PC-3 (cell line): ENCODE results near the gene RGS13. TPM values are rescaled to one million over a fixed set of nuclear protein-coding genes. Genes with fewer than 3 reads are reported as not detected.

Source experiments
- ATAC-seq: fragments of 200-7000 bp; cut with Tn5 transposase; 2 replicates; pipeline ENCODE4 v1.9.1; 2020; ENCODE audit warnings: mild to moderate bottlenecking, moderate library complexity
- BruUV-seq: library from RNA; stranded (reverse); fragments of 400-500 nt; replicated peaks from 2 replicates; lab custom pipeline; 2021; lab: Mats Ljungman, UMichigan
- CTCF ChIA-PET: fragments of 300-600 bp; sonication (Branson Sonifier 250); formaldehyde crosslinking; loops from one replicate; lab custom pipeline; 2022; ENCODE audit warnings: antibody characterized with exemption; lab: Charles Lee
- POLR2A ChIA-PET: fragments of 300-600 bp; sonication (Branson Sonifier 250); formaldehyde crosslinking; loops from one replicate; lab custom pipeline; 2022; ENCODE audit warnings: antibody characterized with exemption; ENCODE audit not compliant: unreplicated experiment; lab: Charles Lee
- DNase-seq: peaks from one replicate; pipeline ENCODE4 v3.0.0-alpha.2; 2015
- H2AFZ ChIP-seq: fragments of 300-600 bp; sonication (generic); 2 replicates; pipeline ENCODE4 v1.6.0; 2016; ENCODE audit warnings: antibody characterized with exemption, low read length
- H3F3A ChIP-seq: fragments of 300-600 bp; sonication (generic); one replicate; pipeline ENCODE4 v1.6.0; 2017; ENCODE audit warnings: antibody characterized with exemption, low read length, control low read depth, mild to moderate bottlenecking; ENCODE audit not compliant: unreplicated experiment
- H3K27ac ChIP-seq: fragments of 300-600 bp; sonication (generic); 2 replicates; pipeline ENCODE4 v1.5.1; 2016; ENCODE audit warnings: mild to moderate bottlenecking, low read length
- H3K27me3 ChIP-seq: fragments of 300-600 bp; sonication (generic); 2 replicates; pipeline ENCODE4 v1.6.1; 2016; ENCODE audit warnings: low read length, mixed read lengths
- H3K36me3 ChIP-seq: fragments of 300-600 bp; sonication (generic); 2 replicates; pipeline ENCODE4 v1.6.1; 2016; ENCODE audit warnings: low read depth, mixed run types, low read length, mixed read lengths
- H3K4me1 ChIP-seq: fragments of 300-600 bp; sonication (generic); 2 replicates; pipeline ENCODE4 v1.5.1; 2016; ENCODE audit warnings: low read length; ENCODE audit not compliant: insufficient read depth
- H3K4me2 ChIP-seq: fragments of 300-600 bp; sonication (generic); 2 replicates; pipeline ENCODE4 v1.6.0; 2016; ENCODE audit warnings: low read length
- H3K4me3 ChIP-seq: fragments of 300-600 bp; sonication (generic); 2 replicates; pipeline ENCODE4 v1.5.1; 2016; ENCODE audit warnings: mild to moderate bottlenecking, low read length, mixed read lengths
- H3K79me2 ChIP-seq: fragments of 300-600 bp; sonication (generic); 2 replicates; pipeline ENCODE4 v1.6.1; 2017; ENCODE audit warnings: low read length, mixed read lengths
- H3K9ac ChIP-seq: fragments of 300-600 bp; sonication (generic); 2 replicates; pipeline ENCODE4 v1.6.0; 2016; ENCODE audit warnings: mild to moderate bottlenecking, low read length
- H3K9me2 ChIP-seq: fragments of 300-600 bp; sonication (generic); replicated peaks from 2 replicates; pipeline ENCODE4 v1.6.1; 2016; ENCODE audit warnings: mixed run types, low read length, mixed read lengths
- H3K9me3 ChIP-seq: fragments of 300-600 bp; sonication (generic); 2 replicates; pipeline ENCODE4 v1.6.1; 2016; ENCODE audit warnings: low read length, mixed read lengths
- H4K20me1 ChIP-seq: fragments of 300-600 bp; sonication (generic); 2 replicates; pipeline ENCODE4 v1.6.1; 2016; ENCODE audit warnings: low read length, mixed read lengths
- EZH2 ChIP-seq: fragments of 300-600 bp; sonication (generic); IDR thresholded peaks from one replicate; pipeline ENCODE4 v1.6.1; 2017; ENCODE audit warnings: antibody characterized with exemption, mild to moderate bottlenecking, low read length; ENCODE audit not compliant: unreplicated experiment
- EZH2phosphoT487 ChIP-seq: fragments of 300-600 bp; sonication (generic); IDR thresholded peaks from 2 replicates; pipeline ENCODE4 v1.6.1; 2018; ENCODE audit warnings: mild to moderate bottlenecking, antibody characterized with exemption, low read length, borderline replicate concordance
- intact Hi-C: fragments of 100-400 bp; cut with micrococcal nuclease; formaldehyde crosslinking; loops from 2 replicates; pipeline ENCODE4 v1.9.0; 2023
- total RNA-seq: library from RNA; depleted of rRNA; stranded (reverse); fragments of >200 nt; gene quantifications from 2 replicates; pipeline ENCODE4 v1.2.3, GENCODE V29; 2014
- TF ChIP-seq, protein P1 (sequence below): fragments of 300-600 bp; sonication (generic); conservative IDR thresholded peaks from 2 replicates; pipeline ENCODE4 v1.5.1; 2017; ENCODE audit warnings: antibody characterized with exemption, low read depth, mild to moderate bottlenecking, low read length

Gene RGS13
- total RNA-seq, 1 experiment from 2014 or later, result 0.22 TPM

DNA sequence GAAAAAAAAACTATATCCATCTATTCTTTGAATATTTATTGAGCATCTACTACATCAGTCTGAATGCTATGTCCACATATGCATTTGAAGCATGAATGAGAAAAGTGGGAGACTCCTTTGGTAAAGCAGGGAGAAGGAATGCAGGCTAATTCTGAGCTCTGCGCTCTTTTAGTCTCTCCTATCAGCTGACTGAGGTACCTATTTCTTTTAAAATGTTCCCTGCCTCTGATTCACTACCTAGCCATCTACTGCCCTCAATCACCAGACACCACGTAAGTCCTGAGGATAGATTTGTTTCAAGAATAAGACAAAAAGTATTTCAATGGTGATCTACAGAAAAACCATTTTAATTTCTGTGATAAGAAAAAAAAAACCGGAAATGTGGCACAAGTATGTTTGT, 3.8 kb upstream of the RGS13 start:
- Histone ChIP-seq H3K4me2 (no peak overlapping the region), H3K4me1 (peaks cover 23% of the 10 kb centered on the region), H4K20me1 (no peaks in the 10 kb centered on the region), H3K9me3 (no peaks in the 10 kb centered on the region), H3K9me2 (no peaks in the 10 kb centered on the region), H3F3A (no peaks in the 10 kb centered on the region), H3K36me3 (no peaks in the 10 kb centered on the region), H2AFZ (no peak overlapping the region), H3K4me3 (no peak overlapping the region), H3K9ac (no peak overlapping the region), H3K79me2 (no peaks in the 10 kb centered on the region), H3K27me3 (no peaks in the 10 kb centered on the region), H3K27ac (peak overlapping the region; percentile 19; the same call in 1 of the 2 replicates)
- ChIA-PET CTCF (no interaction called here), POLR2A (no interaction called here)
- BruUV-seq, result no TSS peak
- TF ChIP-seq EZH2phosphoT487 (no peak), EZH2 (no peak)
- TF ChIP-seq, protein P1, sequence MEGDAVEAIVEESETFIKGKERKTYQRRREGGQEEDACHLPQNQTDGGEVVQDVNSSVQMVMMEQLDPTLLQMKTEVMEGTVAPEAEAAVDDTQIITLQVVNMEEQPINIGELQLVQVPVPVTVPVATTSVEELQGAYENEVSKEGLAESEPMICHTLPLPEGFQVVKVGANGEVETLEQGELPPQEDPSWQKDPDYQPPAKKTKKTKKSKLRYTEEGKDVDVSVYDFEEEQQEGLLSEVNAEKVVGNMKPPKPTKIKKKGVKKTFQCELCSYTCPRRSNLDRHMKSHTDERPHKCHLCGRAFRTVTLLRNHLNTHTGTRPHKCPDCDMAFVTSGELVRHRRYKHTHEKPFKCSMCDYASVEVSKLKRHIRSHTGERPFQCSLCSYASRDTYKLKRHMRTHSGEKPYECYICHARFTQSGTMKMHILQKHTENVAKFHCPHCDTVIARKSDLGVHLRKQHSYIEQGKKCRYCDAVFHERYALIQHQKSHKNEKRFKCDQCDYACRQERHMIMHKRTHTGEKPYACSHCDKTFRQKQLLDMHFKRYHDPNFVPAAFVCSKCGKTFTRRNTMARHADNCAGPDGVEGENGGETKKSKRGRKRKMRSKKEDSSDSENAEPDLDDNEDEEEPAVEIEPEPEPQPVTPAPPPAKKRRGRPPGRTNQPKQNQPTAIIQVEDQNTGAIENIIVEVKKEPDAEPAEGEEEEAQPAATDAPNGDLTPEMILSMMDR, result no peak
- DNase-seq, result no peak
- intact Hi-C loops, result no loop called here
- ATAC-seq, result no peak

DNA sequence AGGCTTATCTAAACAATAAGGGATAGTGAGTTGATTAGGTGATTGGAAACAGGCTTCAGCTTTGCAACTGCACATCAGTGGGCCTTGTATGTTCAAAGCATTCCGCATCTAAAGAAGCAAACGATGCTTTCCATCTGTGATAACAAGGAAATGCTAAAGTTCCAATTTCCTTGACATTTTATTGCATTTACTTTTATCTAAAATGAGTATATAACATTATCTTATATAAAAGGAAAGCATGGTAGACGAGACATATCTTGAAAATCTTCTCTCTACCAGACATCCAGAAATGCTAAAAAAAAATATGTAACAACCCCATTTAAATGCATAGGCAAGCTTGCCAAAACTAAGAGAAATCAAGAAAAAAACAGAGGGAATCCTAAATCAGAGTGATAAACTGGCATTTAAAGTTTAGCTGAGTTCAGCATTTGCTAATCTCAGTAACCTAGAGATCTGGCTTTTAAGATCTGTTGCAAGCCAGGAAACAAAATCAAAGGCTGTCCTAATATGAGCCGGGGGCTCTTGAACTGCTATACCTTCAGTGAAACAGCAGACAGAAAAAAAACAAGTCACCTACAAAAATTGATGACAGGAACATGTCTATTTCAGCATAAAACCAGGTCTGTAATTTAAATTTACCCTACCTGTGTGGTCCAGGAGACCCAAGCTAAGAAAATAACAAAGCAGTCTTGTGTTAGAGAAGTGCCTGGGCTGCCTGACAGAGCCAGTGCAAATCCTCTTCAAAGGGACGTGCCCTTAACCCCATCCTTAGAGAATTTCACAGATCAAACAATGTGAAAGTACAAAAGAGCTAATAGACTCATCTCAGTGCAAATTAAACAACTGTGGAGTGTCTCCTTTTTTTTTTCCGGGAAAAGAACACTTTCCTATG, 3.1 kb upstream of the RGS13 start:
- Histone ChIP-seq H3K4me3 (no peak overlapping the region), H3K27ac (no peak overlapping the region), H3K4me2 (no peak overlapping the region), H2AFZ (no peak overlapping the region), H3K36me3 (no peaks in the 10 kb centered on the region), H3K27me3 (no peaks in the 10 kb centered on the region), H3K9me2 (no peaks in the 10 kb centered on the region), H3K9me3 (no peaks in the 10 kb centered on the region), H4K20me1 (no peaks in the 10 kb centered on the region), H3K9ac (no peak overlapping the region), H3K4me1 (peaks cover 23% of the 10 kb centered on the region), H3F3A (no peaks in the 10 kb centered on the region), H3K79me2 (no peaks in the 10 kb centered on the region)
- ChIA-PET POLR2A (no interaction called here), CTCF (no interaction called here)
- DNase-seq (no peak), ATAC-seq (no peak)
- intact Hi-C loops, result no loop called here
- TF ChIP-seq, protein P1, result no peak
- TF ChIP-seq EZH2, result no peak
- BruUV-seq, result no TSS peak
